ENCODE measurements around the gene PFKFB3. TPM values are rescaled to one million over a fixed set of nuclear protein-coding genes. Genes with fewer than 3 reads are reported as not detected.
"Not testable (repeated sequence)": the region's sequence is repeated elsewhere in the genome, so short reads cannot be mapped to it uniquely, and the experiment has no call there.

PFKFB3 gene
- total RNA-seq, 1 experiment from 2014 or later: 36.8 TPM

DNA sequence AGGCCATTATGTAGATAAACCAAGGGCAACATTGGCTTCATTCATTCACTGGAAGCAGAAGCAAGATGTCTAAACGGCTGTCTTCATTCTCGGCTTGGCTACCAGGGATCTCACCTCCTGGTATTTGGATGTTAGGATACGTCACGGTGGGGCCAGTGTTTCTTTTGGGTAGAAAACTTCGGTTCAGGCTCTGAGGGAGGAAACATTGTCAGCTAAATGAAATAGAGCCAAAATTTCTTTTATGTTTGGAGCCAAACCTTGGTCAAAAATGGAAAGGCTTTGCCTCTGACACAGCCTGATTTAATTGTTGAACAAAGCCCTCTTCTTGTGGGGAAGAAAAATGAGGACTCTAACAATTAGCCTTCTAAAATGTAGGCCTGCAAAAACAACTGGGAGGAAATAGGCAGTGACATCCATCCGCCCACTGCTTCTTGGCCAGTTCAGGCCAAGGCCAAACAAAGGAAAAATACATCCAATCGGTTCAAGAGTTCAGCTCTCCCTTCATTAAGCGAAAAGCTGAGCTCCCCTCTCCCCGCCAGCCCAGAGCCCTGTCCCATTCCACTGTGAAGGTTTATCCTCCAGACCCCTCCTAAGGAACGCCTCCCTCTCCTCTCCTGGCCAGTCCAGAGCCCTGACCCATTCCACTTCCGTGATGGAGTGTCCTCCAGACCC, 44.4 kb downstream of the PFKFB3 start:
- Histone ChIP-seq H3K4ac (ENCODE audit: low read depth, low read length) (no peak overlapping the region), H3K79me2 (ENCODE audit: insufficient read depth, low read length) (no peaks in the 10 kb centered on the region), H3K23ac (ENCODE audit: insufficient read length, low read depth, low read length) (no peak overlapping the region), H3K9ac (ENCODE audit: extremely low read depth, insufficient read length, low read length) (no peak overlapping the region), H3K56ac (ENCODE audit: insufficient read length, low read depth, low read length) (no peak overlapping the region), H3K27me3 (ENCODE audit: insufficient read depth, low read length) (no peaks in the 10 kb centered on the region), H4K91ac (ENCODE audit: insufficient read length, low read depth, low read length) (no peak overlapping the region), H2BK12ac (ENCODE audit: insufficient read length, low read depth, low read length) (no peak overlapping the region), H3K4me1 (ENCODE audit: insufficient read depth, low read length) (no peaks in the 10 kb centered on the region), H3K27ac (ENCODE audit: insufficient read length, low read depth, low read length) (no peak overlapping the region), H3K79me1 (ENCODE audit: insufficient read depth, low read depth, low read length, poor library complexity, severe bottlenecking) (no peaks in the 10 kb centered on the region), H4K20me1 (ENCODE audit: control insufficient read depth, insufficient read depth, insufficient read length) (no peaks in the 10 kb centered on the region), H4K5ac (ENCODE audit: insufficient read length, low read depth, low read length) (no peak overlapping the region), H2BK5ac (ENCODE audit: insufficient read length, low read length) (no peak overlapping the region), H3K4me2 (ENCODE audit: insufficient read depth, insufficient read length, low read length) (no peak overlapping the region), H2BK120ac (ENCODE audit: low read depth, low read length, poor library complexity, severe bottlenecking) (no peak overlapping the region), H3K23me2 (ENCODE audit: insufficient read length, low read depth, low read length, poor library complexity, severe bottlenecking) (no peaks in the 10 kb centered on the region), H2BK20ac (ENCODE audit: low read depth, low read length, poor library complexity, severe bottlenecking) (no peak overlapping the region), H3K9me3 (ENCODE audit: control insufficient read depth, low read depth, low read length) (no peaks in the 10 kb centered on the region), H4K8ac (replicated peaks; ENCODE audit: insufficient read length, low read depth, low read length) (no peak overlapping the region), H2AK5ac (ENCODE audit: insufficient read length, low read length) (no peak overlapping the region), H3K18ac (ENCODE audit: insufficient read length, low read depth, low read length) (no peak overlapping the region), H3T11ph (ENCODE audit: low read length) (no peak overlapping the region), H3K14ac (ENCODE audit: insufficient read depth, low read length) (no peak overlapping the region), H2BK15ac (ENCODE audit: low read depth, low read length) (no peak overlapping the region), H2AFZ (ENCODE audit: low read length) (no peak overlapping the region)
- Mint-ChIP-seq H3K4me1 (peaks cover 0 to 2% of the 10 kb centered on the region in 2 experiments; a peak in 1 of 4 replicates), H3K4me3 (no peak overlapping the region), H3K9me3 (no peaks in the 10 kb centered on the region), H3K27ac (peak overlapping the region in 2 of 3 experiments; percentile 21 to 57; a peak in 3 of 7 replicates), H3K27me3 (ENCODE audit: low read depth) (no peaks in the 10 kb centered on the region), H3K36me3 (ENCODE audit: insufficient read depth in 1 of 3, low read depth in 3 of 3) (no peaks in the 10 kb centered on the region)
- no CpG with 5 or more reads among the region's 11 CpGs for WGBS (ENCODE audit: extremely low coverage, insufficient read length, low lambda C conversion rate)
- no peak for DNase-seq
- TF ChIP-seq, protein P1, sequence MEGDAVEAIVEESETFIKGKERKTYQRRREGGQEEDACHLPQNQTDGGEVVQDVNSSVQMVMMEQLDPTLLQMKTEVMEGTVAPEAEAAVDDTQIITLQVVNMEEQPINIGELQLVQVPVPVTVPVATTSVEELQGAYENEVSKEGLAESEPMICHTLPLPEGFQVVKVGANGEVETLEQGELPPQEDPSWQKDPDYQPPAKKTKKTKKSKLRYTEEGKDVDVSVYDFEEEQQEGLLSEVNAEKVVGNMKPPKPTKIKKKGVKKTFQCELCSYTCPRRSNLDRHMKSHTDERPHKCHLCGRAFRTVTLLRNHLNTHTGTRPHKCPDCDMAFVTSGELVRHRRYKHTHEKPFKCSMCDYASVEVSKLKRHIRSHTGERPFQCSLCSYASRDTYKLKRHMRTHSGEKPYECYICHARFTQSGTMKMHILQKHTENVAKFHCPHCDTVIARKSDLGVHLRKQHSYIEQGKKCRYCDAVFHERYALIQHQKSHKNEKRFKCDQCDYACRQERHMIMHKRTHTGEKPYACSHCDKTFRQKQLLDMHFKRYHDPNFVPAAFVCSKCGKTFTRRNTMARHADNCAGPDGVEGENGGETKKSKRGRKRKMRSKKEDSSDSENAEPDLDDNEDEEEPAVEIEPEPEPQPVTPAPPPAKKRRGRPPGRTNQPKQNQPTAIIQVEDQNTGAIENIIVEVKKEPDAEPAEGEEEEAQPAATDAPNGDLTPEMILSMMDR (conservative IDR thresholded peaks at IDR 0.05): no peak

DNA sequence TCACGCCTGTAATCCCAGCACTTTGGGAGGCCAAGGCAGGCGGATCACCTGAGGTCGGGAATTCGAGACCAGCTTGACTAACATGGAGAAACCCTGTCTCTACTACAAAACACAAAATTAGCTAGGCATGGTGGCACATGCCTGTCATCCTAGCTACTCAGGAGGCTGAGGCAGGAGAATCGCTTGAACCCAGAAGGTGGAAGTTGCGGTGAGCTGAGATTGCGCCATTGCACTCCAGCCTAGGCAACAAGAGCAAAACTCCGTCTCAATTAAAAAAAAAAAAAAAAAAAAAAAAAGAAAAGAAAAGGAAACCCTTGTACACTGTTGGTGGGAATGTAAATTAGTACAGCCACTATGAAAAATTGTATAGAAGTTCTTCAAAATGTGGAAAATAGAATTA, 46.2 kb downstream of the PFKFB3 start:
- not testable (repeated sequence) for H2BK15ac ChIP-seq (ENCODE audit: low read depth, low read length); H2BK120ac ChIP-seq (ENCODE audit: low read depth, low read length, poor library complexity, severe bottlenecking); H2BK5ac ChIP-seq (ENCODE audit: insufficient read length, low read length); H4K91ac ChIP-seq (ENCODE audit: insufficient read length, low read depth, low read length); DNase-seq; H4K5ac ChIP-seq (ENCODE audit: insufficient read length, low read depth, low read length); H3K4me1 ChIP-seq (ENCODE audit: insufficient read depth, low read length); H2AFZ ChIP-seq (ENCODE audit: low read length); H3K36me3 Mint-ChIP-seq (ENCODE audit: insufficient read depth in 1 of 3, low read depth in 3 of 3); H2BK12ac ChIP-seq (ENCODE audit: insufficient read length, low read depth, low read length); H3K79me1 ChIP-seq (ENCODE audit: insufficient read depth, low read depth, low read length, poor library complexity, severe bottlenecking); H3K4me2 ChIP-seq (ENCODE audit: insufficient read depth, insufficient read length, low read length); H3K4me3 Mint-ChIP-seq; H3K79me2 ChIP-seq (ENCODE audit: insufficient read depth, low read length); H3K9me3 Mint-ChIP-seq; H3K14ac ChIP-seq (ENCODE audit: insufficient read depth, low read length); H3K23me2 ChIP-seq (ENCODE audit: insufficient read length, low read depth, low read length, poor library complexity, severe bottlenecking); H4K8ac ChIP-seq (replicated peaks; ENCODE audit: insufficient read length, low read depth, low read length); H3K56ac ChIP-seq (ENCODE audit: insufficient read length, low read depth, low read length); H3K9ac ChIP-seq (ENCODE audit: extremely low read depth, insufficient read length, low read length); H3K27ac Mint-ChIP-seq; H3K23ac ChIP-seq (ENCODE audit: insufficient read length, low read depth, low read length); H2AK5ac ChIP-seq (ENCODE audit: insufficient read length, low read length); H3K27ac ChIP-seq (ENCODE audit: insufficient read length, low read depth, low read length); H3K4ac ChIP-seq (ENCODE audit: low read depth, low read length); H3K4me1 Mint-ChIP-seq; H3T11ph ChIP-seq (ENCODE audit: low read length); H3K9me3 ChIP-seq (ENCODE audit: control insufficient read depth, low read depth, low read length); H3K18ac ChIP-seq (ENCODE audit: insufficient read length, low read depth, low read length); H3K27me3 ChIP-seq (ENCODE audit: insufficient read depth, low read length); H2BK20ac ChIP-seq (ENCODE audit: low read depth, low read length, poor library complexity, severe bottlenecking); H3K27me3 Mint-ChIP-seq (ENCODE audit: low read depth); H4K20me1 ChIP-seq (ENCODE audit: control insufficient read depth, insufficient read depth, insufficient read length)
- no CpG with 5 or more reads among the region's 8 CpGs for WGBS (ENCODE audit: extremely low coverage, insufficient read length, low lambda C conversion rate)

Data from H9 (cell line).